HL-60 (cell line): ENCODE data around the gene FAM169A.
"Not testable (repeated sequence)": the region's sequence is repeated elsewhere in the genome, so short reads cannot be mapped to it uniquely, and the experiment has no call there.

Experiments
- DNase-seq, 2 experiments: peaks; one replicate each; pipeline ENCODE4 v3.0.0-alpha.2; 2010 to 2020; ENCODE audit warnings: low read depth in 1 of 2, low spot score in 1 of 2
- H3K27ac ChIP-seq: fragments of 250-450 bp; sonication (Bioruptor Pico); replicated peaks from 2 replicates; pipeline ENCODE4 v1.5.1; 2020; ENCODE audit warnings: mild to moderate bottlenecking, moderate library complexity
- H3K27me3 ChIP-seq: fragments of 250-450 bp; sonication (Bioruptor Pico); 2 replicates; pipeline ENCODE4 v1.5.1; 2021; ENCODE audit warnings: mild to moderate bottlenecking, moderate library complexity; ENCODE audit not compliant: insufficient read depth, poor library complexity, severe bottlenecking
- H3K4me3 ChIP-seq: replicated peaks from 2 replicates; pipeline ENCODE4 v1.5.1; 2011; ENCODE audit warnings: mild to moderate bottlenecking, control low read depth, low read length; ENCODE audit not compliant: insufficient read depth
- CTCF ChIP-seq: IDR thresholded peaks from one replicate; pipeline ENCODE4 v1.5.1; 2011; ENCODE audit warnings: low read length, control low read depth, inconsistent platforms; ENCODE audit not compliant: insufficient read depth
- GABPA ChIP-seq: IDR thresholded peaks from 2 replicates; pipeline ENCODE4 v1.6.1; 2012; ENCODE audit warnings: low read depth
- POLR2AphosphoS5 ChIP-seq: IDR thresholded peaks from 2 replicates; pipeline ENCODE4 v1.6.1; 2012; ENCODE audit warnings: low read depth
- REST ChIP-seq: IDR thresholded peaks from 2 replicates; pipeline ENCODE4 v1.6.1; 2012; ENCODE audit warnings: low read depth; ENCODE audit not compliant: insufficient replicate concordance
- SPI1 ChIP-seq: IDR thresholded peaks from 2 replicates; pipeline ENCODE4 v1.6.1; 2012; ENCODE audit warnings: low read depth, mild to moderate bottlenecking, borderline replicate concordance

The FAM169A gene

GRCh38 chr5:74888117-74888516 lies 21.9 kb upstream of the FAM169A start:
- Histone ChIP-seq H3K4me3 (no peak overlapping the region), H3K27me3 (no peaks in the 10 kb centered on the region), H3K27ac (no peak overlapping the region)
- peak in 1 of 2 experiments; percentile 8 for DNase-seq
- TF ChIP-seq SPI1 (peak; percentile 36; the same call in 1 of the 2 replicates), REST (no peak), POLR2AphosphoS5 (no peak), CTCF (no peak)

GRCh38 chr5:74885170-74885569 lies 19.0 kb upstream of the FAM169A start:
- Histone ChIP-seq H3K27me3 (no peaks in the 10 kb centered on the region), H3K27ac (no peak overlapping the region), H3K4me3 (no peak overlapping the region)
- no peak for DNase-seq
- TF ChIP-seq GABPA (no peak), SPI1 (no peak), POLR2AphosphoS5 (no peak), CTCF (no peak), REST (no peak)

GRCh38 chr5:74882379-74883134 lies 16.4 kb upstream of the FAM169A start:
- DNase-seq, H3K27me3 ChIP-seq, H3K27ac ChIP-seq: not testable (repeated sequence)

DNA sequence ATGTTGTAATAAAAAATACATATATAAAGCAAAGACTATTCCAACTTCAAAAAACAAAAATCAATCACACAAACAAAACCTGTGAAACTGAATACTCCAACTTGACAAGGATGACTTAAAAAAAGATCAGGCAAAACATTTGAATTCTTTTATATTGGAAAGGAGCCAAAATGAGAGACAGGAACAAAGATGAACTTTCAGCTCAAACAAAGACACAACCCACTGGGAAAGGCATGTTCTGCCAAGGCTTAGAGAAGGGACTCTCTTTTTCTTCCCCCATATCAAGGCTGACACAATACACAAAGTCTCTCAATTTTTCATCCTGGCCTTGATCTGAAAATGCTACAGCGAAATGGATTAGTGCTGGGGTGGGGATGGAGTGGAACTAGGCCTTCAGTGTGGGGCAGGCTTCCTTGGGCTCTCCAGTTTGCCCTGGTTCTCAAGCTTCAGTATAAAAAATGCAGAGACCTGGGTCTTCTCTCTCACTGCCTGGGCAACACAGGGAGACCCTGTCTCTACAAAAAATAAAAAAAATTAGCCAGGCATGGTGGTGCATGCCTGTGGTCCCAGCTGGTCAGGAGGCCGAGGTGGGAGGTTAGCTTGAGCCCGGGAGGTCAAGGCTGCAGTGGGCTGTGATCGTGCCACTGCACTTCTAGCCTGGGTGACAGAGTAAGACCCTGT lies 11.6 kb upstream of the FAM169A start:
- Histone ChIP-seq H3K27me3 (no peaks in the 10 kb centered on the region), H3K4me3 (no peak overlapping the region), H3K27ac (no peak overlapping the region)
- DNase-seq: no peak
- no peak for TF ChIP-seq POLR2AphosphoS5
- no peak for TF ChIP-seq REST

More at GRCh38 chr5:74882379-74883134, 16.4 kb upstream of the FAM169A start:
- H3K4me3 ChIP-seq: not testable (repeated sequence)
